Smooth muscle cell (in vitro differentiated cells): ENCODE measurements around the gene TECTA. TPM values are rescaled to one million over a fixed set of nuclear protein-coding genes. Genes with fewer than 3 reads are reported as not detected.

Experiments used
- DNase-seq: peaks from one replicate; lab custom pipeline; 2025; ENCODE audit not compliant: unreplicated experiment; lab: John Stamatoyannopoulos, UW
- H2AFZ ChIP-seq: fragments of 200-600 bp; sonication (generic); 2 replicates; pipeline ENCODE4 v1.6.0; 2016; ENCODE audit warnings: antibody characterized with exemption, low read depth, mild to moderate bottlenecking
- H3F3A ChIP-seq: fragments of 200-600 bp; sonication (generic); 2 replicates; pipeline ENCODE4 v1.6.0; 2017; ENCODE audit warnings: antibody characterized with exemption, low read depth
- H3K27ac ChIP-seq: fragments of 200-600 bp; sonication (generic); 2 replicates; pipeline ENCODE4 v1.5.1; 2016; ENCODE audit warnings: low read depth, mild to moderate bottlenecking
- H3K27me3 ChIP-seq: fragments of 200-600 bp; sonication (generic); 2 replicates; pipeline ENCODE4 v1.6.1; 2016; ENCODE audit warnings: low read depth, mild to moderate bottlenecking
- H3K36me3 ChIP-seq: fragments of 200-600 bp; sonication (generic); 2 replicates; pipeline ENCODE4 v1.5.1; 2016; ENCODE audit warnings: low read depth
- H3K4me1 ChIP-seq: fragments of 200-600 bp; sonication (generic); 2 replicates; pipeline ENCODE4 v1.5.1; 2016; ENCODE audit warnings: low read depth
- H3K4me2 ChIP-seq: fragments of 200-600 bp; sonication (generic); 2 replicates; pipeline ENCODE4 v1.6.0; 2016; ENCODE audit warnings: mild to moderate bottlenecking
- H3K4me3 ChIP-seq: fragments of 200-600 bp; sonication (generic); 2 replicates; pipeline ENCODE4 v1.5.1; 2016; ENCODE audit warnings: mild to moderate bottlenecking
- H3K79me2 ChIP-seq: fragments of 200-600 bp; sonication (generic); 2 replicates; pipeline ENCODE4 v1.6.0; 2016; ENCODE audit warnings: low read depth, mild to moderate bottlenecking
- H3K9ac ChIP-seq: fragments of 200-600 bp; sonication (generic); 2 replicates; pipeline ENCODE4 v1.6.0; 2016; ENCODE audit warnings: low read depth
- H3K9me3 ChIP-seq: fragments of 200-600 bp; sonication (generic); replicated peaks from 2 replicates; pipeline ENCODE4 v1.5.1; 2016; ENCODE audit warnings: low read depth
- H4K20me1 ChIP-seq: fragments of 200-600 bp; sonication (generic); 2 replicates; pipeline ENCODE4 v1.6.0; 2016; ENCODE audit warnings: low read depth
- WGBS: methylation state at CpG from one replicate; pipeline ENCODE4 v1.1.7; 2016; ENCODE audit warnings: low lambda C conversion rate; 5-methylcytosine and 5-hydroxymethylcytosine counted together
- polyA plus RNA-seq: library from polyadenylated mRNA; unstranded; fragments of >200 nt; fragmentation: Nextera tagmentation; extraction: Ambion mirVana; gene quantifications from 2 replicates; pipeline ENCODE4 v1.2.1, GENCODE V29; 2016
- total RNA-seq: library from RNA; depleted of rRNA; stranded (reverse); fragments of >200 nt; gene quantifications from 2 replicates; pipeline ENCODE4 v1.2.3, GENCODE V29; 2014
- TF ChIP-seq, protein P1 (sequence below): fragments of 200-600 bp; sonication (generic); IDR thresholded peaks from 2 replicates; pipeline ENCODE4 v1.5.1; 2017; ENCODE audit warnings: borderline replicate concordance, mild to moderate bottlenecking, antibody characterized with exemption; ENCODE audit not compliant: insufficient read depth, poor library complexity, severe bottlenecking

The TECTA gene
- total and polyA plus RNA-seq, 2 experiments from 2014 or later, result 0.59 to 1.5 TPM

DNA sequence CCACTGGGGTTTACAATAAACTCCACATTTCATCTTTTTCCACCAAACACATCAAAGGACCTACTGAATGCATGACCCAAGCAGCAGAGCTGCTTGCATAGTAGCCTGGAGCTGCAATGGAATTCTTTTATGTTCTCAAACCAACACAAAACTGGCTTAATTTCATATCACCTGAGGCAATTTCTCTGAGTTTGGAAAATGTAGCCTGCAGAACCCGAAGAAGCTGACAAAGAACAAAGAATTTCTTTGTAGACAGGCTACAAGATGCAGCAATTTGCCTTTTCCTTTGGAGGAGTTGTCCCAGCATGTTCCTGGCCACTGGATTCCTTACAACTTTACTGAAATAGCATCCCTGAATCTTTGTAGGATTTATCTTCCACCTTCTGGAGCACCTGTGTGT, 5.5 kb upstream of the TECTA start:
- 71% methylated on average over 1 of the region's 1 CpG for WGBS
- no peaks in the 10 kb centered on the region for H4K20me1 ChIP-seq
- H3K27ac ChIP-seq, result no peak overlapping the region
- no peaks in the 10 kb centered on the region for H3K36me3 ChIP-seq
- H3F3A ChIP-seq, result no peaks in the 10 kb centered on the region
- H2AFZ ChIP-seq, result no peak overlapping the region
- H3K9ac ChIP-seq, result no peak overlapping the region
- H3K4me3 ChIP-seq, result no peak overlapping the region
- H3K4me1 ChIP-seq, result peaks cover 8% of the 10 kb centered on the region
- TF ChIP-seq, protein P1, sequence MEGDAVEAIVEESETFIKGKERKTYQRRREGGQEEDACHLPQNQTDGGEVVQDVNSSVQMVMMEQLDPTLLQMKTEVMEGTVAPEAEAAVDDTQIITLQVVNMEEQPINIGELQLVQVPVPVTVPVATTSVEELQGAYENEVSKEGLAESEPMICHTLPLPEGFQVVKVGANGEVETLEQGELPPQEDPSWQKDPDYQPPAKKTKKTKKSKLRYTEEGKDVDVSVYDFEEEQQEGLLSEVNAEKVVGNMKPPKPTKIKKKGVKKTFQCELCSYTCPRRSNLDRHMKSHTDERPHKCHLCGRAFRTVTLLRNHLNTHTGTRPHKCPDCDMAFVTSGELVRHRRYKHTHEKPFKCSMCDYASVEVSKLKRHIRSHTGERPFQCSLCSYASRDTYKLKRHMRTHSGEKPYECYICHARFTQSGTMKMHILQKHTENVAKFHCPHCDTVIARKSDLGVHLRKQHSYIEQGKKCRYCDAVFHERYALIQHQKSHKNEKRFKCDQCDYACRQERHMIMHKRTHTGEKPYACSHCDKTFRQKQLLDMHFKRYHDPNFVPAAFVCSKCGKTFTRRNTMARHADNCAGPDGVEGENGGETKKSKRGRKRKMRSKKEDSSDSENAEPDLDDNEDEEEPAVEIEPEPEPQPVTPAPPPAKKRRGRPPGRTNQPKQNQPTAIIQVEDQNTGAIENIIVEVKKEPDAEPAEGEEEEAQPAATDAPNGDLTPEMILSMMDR, result no peak
- no peaks in the 10 kb centered on the region for H3K27me3 ChIP-seq
- DNase-seq, result no peak
- H3K79me2 ChIP-seq, result no peaks in the 10 kb centered on the region
- no peak overlapping the region for H3K4me2 ChIP-seq
- no peaks in the 10 kb centered on the region for H3K9me3 ChIP-seq

DNA sequence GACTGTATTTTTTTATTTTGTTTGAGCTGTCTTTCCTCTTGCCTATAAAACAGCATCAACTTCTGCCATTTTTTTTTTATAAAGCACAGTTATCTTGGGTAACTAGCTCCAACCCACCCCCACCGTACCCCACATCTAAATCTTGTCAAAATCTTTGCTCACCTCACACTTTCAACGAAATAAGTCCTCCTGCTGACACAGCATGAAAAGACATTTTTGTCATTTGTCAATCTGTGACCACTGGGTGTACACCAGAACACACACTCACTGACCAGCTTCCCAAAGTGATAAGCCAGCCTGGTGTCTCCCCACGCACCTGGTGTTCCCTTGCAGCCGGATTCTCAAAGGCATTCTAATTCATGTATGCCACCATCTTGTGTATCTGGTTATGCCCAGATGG, 1.7 kb upstream of the TECTA start:
- Histone ChIP-seq H3K4me1 (peaks cover 15% of the 10 kb centered on the region), H2AFZ (no peak overlapping the region), H3K27me3 (no peaks in the 10 kb centered on the region), H3K4me2 (no peak overlapping the region), H3K36me3 (no peaks in the 10 kb centered on the region), H3K9ac (no peak overlapping the region), H3K79me2 (no peaks in the 10 kb centered on the region), H3K9me3 (no peaks in the 10 kb centered on the region), H3K4me3 (no peak overlapping the region), H4K20me1 (no peaks in the 10 kb centered on the region), H3F3A (no peaks in the 10 kb centered on the region), H3K27ac (no peak overlapping the region)
- no peak for DNase-seq
- TF ChIP-seq, protein P1, result no peak
- 86% methylated on average over 4 of the region's 4 CpGs for WGBS

DNA sequence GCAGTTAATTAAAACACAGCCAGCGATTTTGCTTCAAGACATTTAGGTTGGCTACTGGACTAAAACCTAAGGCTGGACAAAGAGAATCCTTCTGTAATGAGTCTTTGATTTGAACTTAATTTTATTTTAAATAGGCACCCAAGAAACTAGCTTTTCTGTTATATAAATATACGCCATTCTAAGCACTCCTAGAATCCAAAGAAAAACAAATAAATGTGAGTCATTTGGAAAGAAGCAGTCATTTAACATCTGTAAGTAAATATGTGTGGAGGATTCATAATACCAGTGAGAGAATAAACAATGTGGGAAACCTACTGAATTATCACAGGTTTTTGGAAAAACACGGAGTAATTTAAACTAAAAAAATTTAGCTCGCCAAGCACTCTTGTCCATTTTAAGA, 1.2 kb upstream of the TECTA start:
- H3K4me1 ChIP-seq, result peaks cover 15% of the 10 kb centered on the region
- DNase-seq, result no peak
- no peaks in the 10 kb centered on the region for H3K36me3 ChIP-seq
- H3K9me3 ChIP-seq, result no peaks in the 10 kb centered on the region
- no peaks in the 10 kb centered on the region for H3K79me2 ChIP-seq
- WGBS, result 49% methylated on average over 4 of the region's 4 CpGs
- no peak overlapping the region for H2AFZ ChIP-seq
- no peaks in the 10 kb centered on the region for H3F3A ChIP-seq
- H3K4me2 ChIP-seq, result peak overlapping the region; percentile 7
- TF ChIP-seq, protein P1, result no peak
- no peak overlapping the region for H3K27ac ChIP-seq
- no peak overlapping the region for H3K4me3 ChIP-seq
- no peaks in the 10 kb centered on the region for H4K20me1 ChIP-seq
- no peak overlapping the region for H3K9ac ChIP-seq
- H3K27me3 ChIP-seq, result no peaks in the 10 kb centered on the region

DNA sequence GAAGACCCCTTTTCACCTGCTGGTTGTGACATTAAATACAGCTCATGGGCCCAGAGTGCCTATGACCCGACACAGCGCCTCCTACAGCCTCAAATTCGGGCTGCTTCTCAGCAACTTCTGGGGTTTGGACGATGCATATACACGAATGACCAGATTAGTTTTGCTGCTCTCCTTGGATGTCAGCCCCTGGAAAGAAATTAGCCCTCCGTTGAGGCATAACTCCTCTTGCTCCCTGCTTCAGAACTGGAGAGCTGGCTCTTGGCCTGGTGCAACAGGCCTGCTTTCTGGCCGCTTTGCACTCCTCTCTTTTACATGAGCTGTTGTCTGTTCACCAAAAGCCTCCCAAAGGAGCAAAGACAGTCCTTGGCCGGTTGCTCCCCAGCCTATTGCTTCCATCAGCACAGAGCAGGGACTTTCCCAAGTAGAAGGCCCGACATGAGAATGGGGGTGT, 3.3 kb downstream of the TECTA start:
- H3F3A ChIP-seq, result no peaks in the 10 kb centered on the region
- no peak overlapping the region for H3K9ac ChIP-seq
- H4K20me1 ChIP-seq, result no peaks in the 10 kb centered on the region
- H3K4me2 ChIP-seq, result no peak overlapping the region
- H3K4me3 ChIP-seq, result no peak overlapping the region
- no peak overlapping the region for H2AFZ ChIP-seq
- H3K4me1 ChIP-seq, result peaks cover 15% of the 10 kb centered on the region
- no peak overlapping the region for H3K27ac ChIP-seq
- no peaks in the 10 kb centered on the region for H3K79me2 ChIP-seq
- 83% methylated on average over 9 of the region's 9 CpGs for WGBS
- no peaks in the 10 kb centered on the region for H3K36me3 ChIP-seq
- TF ChIP-seq, protein P1, result peak; percentile 14
- H3K27me3 ChIP-seq, result peaks cover 5% of the 10 kb centered on the region
- H3K9me3 ChIP-seq, result no peaks in the 10 kb centered on the region
- DNase-seq, result no peak
